Adrenal gland (tissue), 5 donors: ENCODE data around the gene CHST11.

Experiments
- CTCF ChIP-seq, 6 experiments: fragments of 450-650 bp in 4 of 6; fragments of 200-600 bp in 2 of 6; sonication (generic) in 1 of 6; IDR thresholded peaks; 1 replicate in 5 of 6; 2 replicates in 1 of 6; pipeline versions ENCODE4 v1.5.1 to v1.8.0; 2016 to 2021; ENCODE audit warnings: antibody characterized with exemption in 6 of 6, mild to moderate bottlenecking in 2 of 6, moderate library complexity in 1 of 6
- POLR2A ChIP-seq, 2 donors: fragments of 450-650 bp; IDR thresholded peaks; one replicate each; pipeline ENCODE4 v1.6.1; 2017; ENCODE audit warnings: antibody characterized with exemption in 2 of 2, mild to moderate bottlenecking in 2 of 2, moderate library complexity in 1 of 2
- donor health status: DM: no; HTN: no; CAD: no.

DNA sequence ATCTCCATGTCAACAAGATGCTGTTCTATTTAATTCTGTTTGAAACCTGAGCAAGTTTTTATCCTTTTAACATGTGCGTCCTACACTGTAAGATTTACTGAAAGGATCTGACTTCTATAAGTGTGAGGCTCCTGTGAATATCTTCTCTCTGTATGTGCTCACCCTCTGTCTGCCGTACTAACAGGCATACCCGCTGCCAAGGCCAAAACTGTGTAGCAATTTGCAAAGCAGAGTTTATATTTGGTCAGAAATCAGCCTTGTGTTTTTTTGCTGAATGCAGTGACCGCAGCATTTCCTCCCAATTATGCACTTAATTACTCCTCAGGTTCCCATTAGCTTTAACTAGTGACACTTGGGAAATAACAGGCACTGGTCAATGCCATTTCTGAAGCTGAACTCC lies 12.3 kb downstream of the CHST11 start:
- TF ChIP-seq POLR2A (IDR thresholded peaks at IDR 0.05) (peak in 1 of 2 donors; percentile 14), CTCF (IDR thresholded peaks at IDR 0.05) (no peak)
